ENCODE results near the gene SP8.

SP8 gene

DNA sequence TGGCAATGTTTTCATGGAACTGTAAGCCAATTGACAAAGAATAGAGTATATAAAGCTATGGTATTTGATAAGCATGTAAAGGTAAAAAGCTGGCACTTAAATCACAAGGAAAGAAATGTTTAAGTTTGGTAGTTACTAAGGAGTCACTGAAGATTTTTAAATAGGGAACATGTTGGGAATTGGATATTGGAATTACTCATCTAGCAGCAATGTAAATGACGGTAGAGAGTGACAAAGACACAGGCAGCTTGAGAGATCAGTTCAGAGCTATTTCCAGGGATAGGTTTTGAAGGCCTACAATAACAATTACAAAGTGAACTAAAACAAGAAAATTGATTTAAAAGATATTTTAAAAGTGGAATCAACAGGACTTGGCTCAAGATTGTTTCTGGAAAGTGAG lies 36.8 kb downstream of the SP8 start:
- no peak for DNase-seq (ENCODE audit: low spot score)

DNA sequence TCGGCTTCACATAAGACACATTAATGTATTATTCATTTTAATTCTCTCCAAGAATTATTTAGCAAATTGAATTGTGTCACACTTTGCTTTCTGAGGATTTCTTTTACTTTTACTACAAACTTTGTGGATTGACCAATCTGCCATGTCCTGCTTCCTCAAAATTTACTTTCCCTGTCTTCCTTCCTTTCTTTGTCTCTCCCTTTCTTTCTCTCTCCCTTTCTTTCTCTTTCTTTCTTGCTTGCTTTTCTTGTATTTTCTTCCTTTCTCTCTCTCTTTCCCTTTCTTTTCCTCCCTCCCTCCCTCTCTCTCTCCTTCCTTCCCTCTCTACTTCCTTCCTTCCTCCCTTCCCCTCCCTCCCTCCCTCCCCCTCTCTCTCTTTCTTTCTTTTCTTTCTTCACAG lies 37.8 kb downstream of the SP8 start:
- DNase-seq (ENCODE audit: low spot score): no peak

DNA sequence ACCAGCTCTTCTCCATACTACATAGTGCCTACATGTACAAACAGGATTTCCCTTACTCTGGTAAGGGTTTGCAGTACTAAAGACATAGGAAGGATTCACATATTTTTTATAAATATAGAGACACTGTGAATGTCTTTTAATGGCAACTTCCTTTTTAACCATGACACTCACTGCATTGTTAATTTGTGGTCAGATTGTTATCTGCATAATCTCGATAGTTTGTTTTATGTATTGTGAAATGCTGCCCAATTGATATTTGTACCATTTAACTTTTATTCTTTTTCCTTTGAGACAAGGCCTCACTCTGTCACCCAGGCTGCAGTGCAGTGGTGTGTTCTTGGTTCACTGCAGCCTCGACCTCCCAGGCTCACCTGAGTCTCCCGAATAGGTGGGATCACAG lies 39.7 kb downstream of the SP8 start:
- no peak for DNase-seq (ENCODE audit: low spot score)

DNA sequence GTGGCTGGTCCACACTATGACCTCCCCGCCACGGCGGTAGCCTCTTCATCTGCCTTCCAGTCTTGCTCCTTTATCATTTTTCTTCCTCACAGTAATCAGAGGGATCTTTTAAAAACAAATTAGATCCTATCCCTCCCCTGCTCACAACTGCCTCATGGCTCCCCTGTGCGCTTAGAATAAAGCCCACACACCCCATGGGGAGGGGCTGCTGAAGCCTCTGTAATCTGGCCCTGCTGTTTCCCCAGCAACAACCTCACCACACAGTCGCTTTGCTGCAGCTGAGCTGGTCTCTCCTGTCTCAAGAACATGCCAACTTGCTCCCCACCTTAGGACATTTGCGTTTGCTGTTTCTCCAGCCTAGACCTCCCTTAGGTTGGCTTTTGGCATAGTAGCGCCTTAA lies 41.0 kb downstream of the SP8 start:
- DNase-seq (ENCODE audit: low spot score): no peak

DNA sequence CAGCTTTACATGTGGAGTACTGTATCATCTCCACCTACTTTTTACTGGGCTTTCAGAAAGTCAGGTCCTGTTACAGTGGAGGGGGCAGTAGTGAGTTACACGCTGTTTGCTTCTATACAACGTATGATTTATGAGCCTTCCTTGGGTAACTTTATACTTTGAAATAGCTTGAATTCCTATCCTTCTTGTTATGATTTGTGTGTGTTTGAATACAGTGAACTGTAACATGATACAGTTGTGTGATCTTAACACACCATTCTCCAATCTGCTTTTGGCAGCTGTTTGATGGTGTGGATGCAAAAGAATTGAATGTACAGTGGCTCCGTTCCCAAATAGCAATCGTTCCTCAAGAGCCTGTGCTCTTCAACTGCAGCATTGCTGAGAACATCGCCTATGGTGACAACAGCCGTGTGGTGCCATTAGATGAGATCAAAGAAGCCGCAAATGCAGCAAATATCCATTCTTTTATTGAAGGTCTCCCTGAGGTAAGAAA lies 41.7 kb downstream of the SP8 start:
- DNase-seq (ENCODE audit: low spot score): no peak

DNA sequence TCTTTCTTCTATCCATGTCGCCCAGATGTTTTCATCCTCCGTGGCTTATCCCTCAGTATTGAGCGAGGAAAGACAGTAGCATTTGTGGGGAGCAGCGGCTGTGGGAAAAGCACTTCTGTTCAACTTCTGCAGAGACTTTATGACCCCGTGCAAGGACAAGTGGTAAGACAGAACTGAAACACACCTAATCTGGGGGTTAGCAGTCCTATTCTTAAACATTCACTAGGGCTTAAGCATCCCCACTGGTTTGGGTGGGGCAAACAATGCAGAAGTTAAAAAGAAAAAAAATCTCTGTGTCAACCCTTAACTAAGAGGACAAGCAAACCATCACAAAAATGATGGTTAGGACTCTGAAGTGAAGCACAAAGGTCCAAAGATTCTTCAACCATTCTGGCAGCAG lies 43.8 kb downstream of the SP8 start:
- DNase-seq (ENCODE audit: low spot score): no peak

DNA sequence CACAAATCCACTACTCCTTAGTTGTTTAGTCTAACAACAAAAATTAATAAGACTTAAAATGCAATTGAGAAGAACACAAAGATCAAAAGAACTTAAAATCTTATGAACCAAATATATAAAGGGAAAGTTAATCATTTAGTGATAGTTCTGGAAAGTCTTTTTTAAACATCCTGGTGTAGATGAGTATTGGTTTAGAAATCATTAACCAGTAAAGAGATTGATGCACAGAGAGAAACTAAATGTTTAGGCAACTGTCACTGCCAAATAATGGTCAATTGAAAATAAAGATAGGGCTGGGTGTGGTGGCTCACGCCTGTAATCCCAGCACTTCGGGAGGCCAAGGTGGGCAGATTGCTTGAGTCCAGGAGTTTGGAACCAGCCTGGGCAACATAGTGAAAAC lies 44.9 kb downstream of the SP8 start:
- no peak for DNase-seq (ENCODE audit: low spot score)

DNA sequence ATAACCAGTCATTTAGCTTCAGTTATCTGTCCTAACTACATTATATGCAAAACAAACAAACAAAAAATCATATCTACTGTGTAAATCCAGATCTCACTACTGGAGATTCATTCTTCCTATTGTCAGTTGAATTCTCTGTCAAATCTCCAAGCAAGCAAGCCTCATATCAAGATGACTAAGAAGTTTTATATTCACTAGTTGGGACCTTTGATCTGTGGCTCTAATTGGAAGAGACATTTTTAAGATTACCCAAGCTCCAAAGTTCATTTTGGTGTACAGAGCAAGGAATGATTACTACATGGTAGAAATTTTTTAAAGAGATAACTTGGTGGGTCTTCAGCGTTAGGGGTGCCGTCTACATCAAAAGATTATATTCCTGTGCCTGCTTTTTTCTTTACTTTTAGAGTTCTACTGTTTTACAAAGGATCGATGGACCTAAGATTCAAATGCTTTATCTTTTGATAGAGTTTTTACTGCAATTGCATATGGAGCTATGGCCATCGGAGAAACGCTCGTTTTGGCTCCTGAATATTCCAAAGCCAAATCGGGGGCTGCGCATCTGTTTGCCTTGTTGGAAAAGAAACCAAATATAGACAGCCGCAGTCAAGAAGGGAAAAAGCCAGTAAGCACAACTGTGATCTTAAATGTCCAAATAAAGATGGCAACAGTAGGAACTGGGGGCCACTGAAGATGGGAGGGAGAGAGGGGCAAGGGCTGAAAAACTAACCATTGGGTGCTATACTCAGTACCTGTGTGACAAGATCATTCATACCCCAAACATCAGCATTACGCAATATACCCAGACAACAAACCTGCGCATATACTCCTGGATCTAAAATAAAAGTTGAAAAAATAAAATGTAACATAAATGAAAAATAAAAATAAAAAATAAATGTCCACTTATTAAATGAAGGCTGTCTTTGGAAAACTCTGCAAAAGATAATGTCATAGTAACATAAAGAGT lies 47.9 kb downstream of the SP8 start:
- DNase-seq (ENCODE audit: low spot score): no peak

DNA sequence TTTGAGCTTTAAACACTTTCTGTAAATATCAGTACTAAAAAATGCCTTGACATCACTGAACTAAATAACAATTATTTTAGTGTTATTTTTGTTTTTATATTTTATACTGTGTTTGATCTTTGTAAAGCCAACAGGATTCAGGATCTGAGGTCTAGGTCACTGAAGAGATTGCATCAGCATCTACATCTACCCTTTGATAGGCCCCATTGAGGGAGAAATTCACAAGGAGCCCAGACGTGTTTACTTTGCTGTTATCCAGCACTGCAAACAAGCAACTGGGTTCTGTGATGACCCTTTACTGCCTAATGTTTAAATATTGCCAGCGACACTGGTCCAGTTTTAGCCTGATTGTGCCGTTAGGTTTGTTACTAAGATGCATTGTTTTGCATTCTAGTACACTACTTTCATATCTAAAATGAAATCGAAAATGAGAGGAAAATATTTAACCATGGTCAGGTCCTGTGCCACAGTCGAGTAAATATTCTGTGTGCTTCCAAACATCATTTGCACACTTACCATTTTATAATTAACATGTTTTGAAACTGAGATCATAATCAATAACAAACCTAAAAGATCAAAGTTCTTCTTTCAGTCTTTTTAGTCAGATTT lies 48.7 kb downstream of the SP8 start:
- DNase-seq (ENCODE audit: low spot score): no peak

DNA sequence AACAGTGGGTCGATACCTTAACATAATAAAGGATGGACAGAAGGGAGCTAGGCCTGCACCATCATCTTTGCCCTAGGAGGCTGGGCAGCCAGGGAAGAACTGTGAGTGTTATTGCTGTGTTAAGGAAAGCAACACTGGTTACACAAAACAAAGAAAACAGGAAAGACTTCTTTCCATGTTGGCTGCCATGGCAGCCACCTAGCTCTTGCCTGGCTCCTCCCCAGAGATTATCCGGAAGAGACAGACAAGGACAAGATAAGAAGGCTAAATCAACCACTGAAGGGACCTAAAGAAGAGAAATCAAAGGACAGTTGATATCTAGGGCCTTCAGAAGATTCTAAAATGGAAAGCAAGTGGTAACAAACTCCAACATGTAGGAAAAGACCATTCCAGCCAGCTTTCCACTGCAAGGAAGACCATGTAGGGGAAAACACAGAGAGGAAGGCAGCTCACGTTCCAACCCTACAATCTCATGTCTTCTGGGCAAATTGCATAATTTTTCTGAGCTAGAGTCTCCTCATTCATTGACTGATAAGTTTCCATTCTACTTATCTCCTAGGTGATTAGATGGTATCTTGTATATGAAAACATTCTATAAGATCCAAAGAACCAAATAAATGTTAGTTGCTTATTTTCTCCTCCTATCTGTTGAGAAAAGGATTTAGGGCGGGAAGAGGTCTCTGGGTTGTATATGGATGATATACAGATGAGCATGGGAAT lies 51.2 kb downstream of the SP8 start:
- DNase-seq (ENCODE audit: low spot score): no peak

Data from CD4-positive, alpha-beta T cell treated with Interleukin-15 for 4 hours (primary cell).